UCSD-AML1 (cell line): ENCODE data around the gene CUL3.
"Not testable (repeated sequence)": the region's sequence is repeated elsewhere in the genome, so short reads cannot be mapped to it uniquely, and the experiment has no call there.

Source experiments
- DNase-seq: peaks from one replicate; lab custom pipeline; 2025; ENCODE audit not compliant: unreplicated experiment; lab: John Stamatoyannopoulos, UW

The CUL3 gene

GRCh38 chr2:224583033-224583432 lies 2.1 kb downstream of the CUL3 start:
- not testable (repeated sequence) for DNase-seq

- DNase-seq: no peak
Measured at GRCh38 chr2:224580248-224580647, 4.9 kb downstream of the CUL3 start.

GRCh38 chr2:224579411-224579810 lies 5.8 kb downstream of the CUL3 start:
- no peak for DNase-seq

- DNase-seq: no peak
Measured at GRCh38 chr2:224577541-224577940, 7.6 kb downstream of the CUL3 start.

- DNase-seq: no peak
Measured at GRCh38 chr2:224576088-224576715, 9.0 kb downstream of the CUL3 start.

- no peak for DNase-seq
Measured at GRCh38 chr2:224574423-224575084, 10.6 kb downstream of the CUL3 start.

GRCh38 chr2:224573724-224574123 lies 11.4 kb downstream of the CUL3 start:
- no peak for DNase-seq

- DNase-seq: no peak
Measured at GRCh38 chr2:224572338-224572737, 12.8 kb downstream of the CUL3 start.

- no peak for DNase-seq
Measured at GRCh38 chr2:224570328-224570993, 14.7 kb downstream of the CUL3 start.

GRCh38 chr2:224569654-224570053 lies 15.5 kb downstream of the CUL3 start:
- no peak for DNase-seq

GRCh38 chr2:224565452-224566035 lies 19.6 kb downstream of the CUL3 start:
- no peak for DNase-seq

- no peak for DNase-seq
Measured at GRCh38 chr2:224563537-224563936, 21.6 kb downstream of the CUL3 start.

- no peak for DNase-seq
Measured at GRCh38 chr2:224562831-224563230, 22.3 kb downstream of the CUL3 start.

- no peak for DNase-seq
Measured at GRCh38 chr2:224561234-224562005, 23.7 kb downstream of the CUL3 start.

GRCh38 chr2:224560549-224560948 lies 24.6 kb downstream of the CUL3 start:
- DNase-seq: no peak

- DNase-seq: no peak
Measured at GRCh38 chr2:224557610-224558009, 27.6 kb downstream of the CUL3 start.

- DNase-seq: no peak
Measured at GRCh38 chr2:224556381-224556780, 28.8 kb downstream of the CUL3 start.

- no peak for DNase-seq
Measured at GRCh38 chr2:224555823-224556366, 29.3 kb downstream of the CUL3 start.

- no peak for DNase-seq
Measured at GRCh38 chr2:224552771-224553170, 32.4 kb downstream of the CUL3 start.

- DNase-seq: no peak
Measured at GRCh38 chr2:224551693-224552092, 33.5 kb downstream of the CUL3 start.

GRCh38 chr2:224546926-224547325 lies 38.2 kb downstream of the CUL3 start:
- DNase-seq: no peak
